GM12878 (cell line): ENCODE results near the gene UBAP1L.

Experiments used
- BCL3 ChIP-seq: IDR thresholded peaks from 2 replicates; pipeline ENCODE4 v1.6.1; 2011; ENCODE audit warnings: borderline replicate concordance, low read depth, mild to moderate bottlenecking, moderate library complexity, low read length; ENCODE audit not compliant: insufficient read depth, poor library complexity, severe bottlenecking
- CBFB ChIP-seq: IDR thresholded peaks from 2 replicates; pipeline ENCODE4 v1.6.1; 2016; ENCODE audit warnings: antibody characterized with exemption, low read depth
- EZH2 ChIP-seq: IDR thresholded peaks from 2 replicates; pipeline ENCODE4 v1.6.1; 2012; ENCODE audit warnings: low read depth, mild to moderate bottlenecking, control low read depth, inconsistent platforms, low read length, borderline replicate concordance; ENCODE audit not compliant: control insufficient read depth
- GATAD2B ChIP-seq: fragments of 450-650 bp; conservative IDR thresholded peaks from 2 replicates; pipeline ENCODE4 v1.6.1; 2017; ENCODE audit warnings: low read depth, mild to moderate bottlenecking, moderate library complexity
- NR2F1 ChIP-seq: fragments of 450-650 bp; conservative IDR thresholded peaks from 2 replicates; pipeline ENCODE4 v1.6.1; 2017; ENCODE audit warnings: mild to moderate bottlenecking
- PAX8 ChIP-seq: fragments of 450-650 bp; IDR thresholded peaks from 2 replicates; pipeline ENCODE4 v1.6.1; 2017; ENCODE audit warnings: mild to moderate bottlenecking, moderate library complexity
- POLR2A ChIP-seq: IDR thresholded peaks from 2 replicates; pipeline ENCODE4 v1.6.1; 2011; ENCODE audit warnings: low read depth, mild to moderate bottlenecking, low read length
- POLR2AphosphoS5 ChIP-seq: IDR thresholded peaks from 2 replicates; pipeline ENCODE4 v1.6.1; 2011; ENCODE audit warnings: mild to moderate bottlenecking, low read length, inconsistent platforms
- RB1 ChIP-seq: fragments of 450-650 bp; formaldehyde crosslinking; IDR thresholded peaks from 2 replicates; pipeline ENCODE4 v1.6.1; 2017; ENCODE audit warnings: mild to moderate bottlenecking, borderline replicate concordance
- ZNF274 ChIP-seq: IDR thresholded peaks from one replicate; pipeline ENCODE4 v1.8.0; 2011; ENCODE audit not compliant: insufficient read length, insufficient read depth
- TF ChIP-seq, protein P1 (sequence below), 3 experiments: IDR thresholded peaks in 2 of 3; conservative IDR thresholded peaks in 1 of 3; 2 replicates each; pipeline ENCODE4 v1.5.1; 2011; ENCODE audit warnings: low read depth in 3 of 3, low read length in 3 of 3, mild to moderate bottlenecking in 3 of 3, control low read depth in 2 of 3, moderate library complexity in 2 of 3, inconsistent platforms in 1 of 3, mixed read lengths in 1 of 3; ENCODE audit not compliant: control insufficient read depth in 2 of 3, insufficient read depth in 1 of 3; ENCODE audit errors: extremely low read depth in 1 of 3
- TF ChIP-seq, protein P2 (sequence below): fragments of 450-650 bp; IDR thresholded peaks from 2 replicates; pipeline ENCODE4 v1.6.1; 2017; ENCODE audit warnings: mild to moderate bottlenecking
- TF ChIP-seq, protein P3 (sequence below): IDR thresholded peaks from 2 replicates; pipeline ENCODE4 v1.6.1; 2011; ENCODE audit warnings: mild to moderate bottlenecking, low read depth, low read length, moderate library complexity; ENCODE audit not compliant: insufficient replicate concordance

GRCh38 chr15:65042776-65043327 lies 72.1 kb downstream of the UBAP1L start:
- TF ChIP-seq RB1, result no peak
- TF ChIP-seq, protein P1, sequence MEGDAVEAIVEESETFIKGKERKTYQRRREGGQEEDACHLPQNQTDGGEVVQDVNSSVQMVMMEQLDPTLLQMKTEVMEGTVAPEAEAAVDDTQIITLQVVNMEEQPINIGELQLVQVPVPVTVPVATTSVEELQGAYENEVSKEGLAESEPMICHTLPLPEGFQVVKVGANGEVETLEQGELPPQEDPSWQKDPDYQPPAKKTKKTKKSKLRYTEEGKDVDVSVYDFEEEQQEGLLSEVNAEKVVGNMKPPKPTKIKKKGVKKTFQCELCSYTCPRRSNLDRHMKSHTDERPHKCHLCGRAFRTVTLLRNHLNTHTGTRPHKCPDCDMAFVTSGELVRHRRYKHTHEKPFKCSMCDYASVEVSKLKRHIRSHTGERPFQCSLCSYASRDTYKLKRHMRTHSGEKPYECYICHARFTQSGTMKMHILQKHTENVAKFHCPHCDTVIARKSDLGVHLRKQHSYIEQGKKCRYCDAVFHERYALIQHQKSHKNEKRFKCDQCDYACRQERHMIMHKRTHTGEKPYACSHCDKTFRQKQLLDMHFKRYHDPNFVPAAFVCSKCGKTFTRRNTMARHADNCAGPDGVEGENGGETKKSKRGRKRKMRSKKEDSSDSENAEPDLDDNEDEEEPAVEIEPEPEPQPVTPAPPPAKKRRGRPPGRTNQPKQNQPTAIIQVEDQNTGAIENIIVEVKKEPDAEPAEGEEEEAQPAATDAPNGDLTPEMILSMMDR (IDR thresholded peaks at IDR 0.05 in 2 of 3, conservative IDR thresholded peaks at IDR 0.05 in 1 of 3; ENCODE audit: control insufficient read depth in 2 of 3, extremely low read depth in 1 of 3, insufficient read depth in 1 of 3, low read depth in 3 of 3, low read length in 3 of 3), result no peak
- TF ChIP-seq ZNF274, result no peak
- TF ChIP-seq BCL3, result no peak
- no peak for TF ChIP-seq NR2F1
- no peak for TF ChIP-seq EZH2
- TF ChIP-seq GATAD2B, result no peak
- no peak for TF ChIP-seq POLR2A
- no peak for TF ChIP-seq PAX8
- TF ChIP-seq, protein P2, sequence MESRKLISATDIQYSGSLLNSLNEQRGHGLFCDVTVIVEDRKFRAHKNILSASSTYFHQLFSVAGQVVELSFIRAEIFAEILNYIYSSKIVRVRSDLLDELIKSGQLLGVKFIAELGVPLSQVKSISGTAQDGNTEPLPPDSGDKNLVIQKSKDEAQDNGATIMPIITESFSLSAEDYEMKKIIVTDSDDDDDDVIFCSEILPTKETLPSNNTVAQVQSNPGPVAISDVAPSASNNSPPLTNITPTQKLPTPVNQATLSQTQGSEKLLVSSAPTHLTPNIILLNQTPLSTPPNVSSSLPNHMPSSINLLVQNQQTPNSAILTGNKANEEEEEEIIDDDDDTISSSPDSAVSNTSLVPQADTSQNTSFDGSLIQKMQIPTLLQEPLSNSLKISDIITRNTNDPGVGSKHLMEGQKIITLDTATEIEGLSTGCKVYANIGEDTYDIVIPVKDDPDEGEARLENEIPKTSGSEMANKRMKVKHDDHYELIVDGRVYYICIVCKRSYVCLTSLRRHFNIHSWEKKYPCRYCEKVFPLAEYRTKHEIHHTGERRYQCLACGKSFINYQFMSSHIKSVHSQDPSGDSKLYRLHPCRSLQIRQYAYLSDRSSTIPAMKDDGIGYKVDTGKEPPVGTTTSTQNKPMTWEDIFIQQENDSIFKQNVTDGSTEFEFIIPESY, result no peak
- TF ChIP-seq, protein P3, sequence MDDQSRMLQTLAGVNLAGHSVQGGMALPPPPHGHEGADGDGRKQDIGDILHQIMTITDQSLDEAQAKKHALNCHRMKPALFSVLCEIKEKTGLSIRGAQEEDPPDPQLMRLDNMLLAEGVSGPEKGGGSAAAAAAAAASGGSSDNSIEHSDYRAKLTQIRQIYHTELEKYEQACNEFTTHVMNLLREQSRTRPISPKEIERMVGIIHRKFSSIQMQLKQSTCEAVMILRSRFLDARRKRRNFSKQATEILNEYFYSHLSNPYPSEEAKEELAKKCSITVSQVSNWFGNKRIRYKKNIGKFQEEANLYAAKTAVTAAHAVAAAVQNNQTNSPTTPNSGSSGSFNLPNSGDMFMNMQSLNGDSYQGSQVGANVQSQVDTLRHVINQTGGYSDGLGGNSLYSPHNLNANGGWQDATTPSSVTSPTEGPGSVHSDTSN, result no peak
- no peak for TF ChIP-seq POLR2AphosphoS5
- no peak for TF ChIP-seq CBFB
